ENCODE results near the gene GLT6D1.

GLT6D1 gene

GRCh38 chr9:135614821-135615665 lies 24.3 kb downstream of the GLT6D1 start:
- no peak overlapping the region for H3K9ac ChIP-seq (ENCODE audit: low read depth in 1 of 2, low read length in 2 of 2)
- H3K4me3 ChIP-seq (ENCODE audit: low read length in 2 of 2), result no peak overlapping the region
- H3K27ac ChIP-seq (ENCODE audit: low read depth in 2 of 2, low read length in 2 of 2), result no peak overlapping the region
- H3K36me3 ChIP-seq (ENCODE audit: control insufficient read depth in 2 of 2, insufficient read depth in 2 of 2, low read length in 2 of 2), result no peaks in the 10 kb centered on the region
- H3K27me3 ChIP-seq (ENCODE audit: control insufficient read depth in 2 of 2, insufficient read depth in 2 of 2, low read length in 2 of 2), result peaks cover 2 to 4% of the 10 kb centered on the region in 2 donors
- H3K9me3 ChIP-seq (ENCODE audit: control insufficient read depth in 2 of 2, low read length in 2 of 2), result no peaks in the 10 kb centered on the region
- no peaks in the 10 kb centered on the region for H3K4me1 ChIP-seq (ENCODE audit: control insufficient read depth in 2 of 2, insufficient read depth in 2 of 2, low read length in 2 of 2)

DNA sequence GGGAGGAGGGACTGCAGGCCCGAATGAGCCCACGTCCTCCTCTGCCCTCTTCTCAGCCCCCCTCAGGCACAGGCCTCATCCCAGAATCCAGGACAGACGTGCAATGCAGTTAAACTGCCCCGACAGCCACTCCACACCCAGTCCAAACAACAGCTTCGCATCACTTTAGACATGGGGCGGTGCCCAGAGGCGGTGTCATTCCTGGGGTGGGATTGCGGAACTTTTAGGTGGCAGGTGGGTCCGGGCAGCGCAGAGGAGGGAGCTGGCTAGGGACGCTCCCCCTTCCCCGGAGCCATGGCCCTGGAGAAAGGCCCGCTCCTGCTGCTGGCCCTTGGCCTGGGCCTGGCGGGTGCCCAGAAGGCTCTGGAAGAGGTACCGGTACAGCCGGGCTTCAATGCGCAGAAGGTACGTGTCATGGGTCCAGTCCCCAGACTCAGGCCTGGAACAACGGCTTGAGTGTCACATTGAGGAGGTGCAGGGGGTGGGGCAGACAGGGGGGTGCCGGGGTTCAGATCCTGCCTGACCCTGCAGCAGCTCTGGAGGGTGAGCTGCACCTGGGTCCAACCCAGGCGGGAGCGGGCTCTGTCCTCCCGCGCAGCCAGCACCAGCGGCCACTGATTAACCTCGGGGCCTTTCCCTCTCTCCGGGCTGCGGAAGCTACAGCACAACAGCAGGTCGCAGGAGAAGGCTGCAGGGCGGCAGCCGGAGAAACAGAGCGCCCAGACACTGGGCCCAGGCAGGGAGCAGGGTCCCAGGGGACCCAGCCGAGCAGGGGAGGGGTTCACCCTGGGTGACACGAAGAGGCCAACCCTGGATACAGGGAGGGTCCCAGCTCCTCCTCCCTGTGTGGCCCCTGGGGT lies 25.2 kb downstream of the GLT6D1 start:
- Histone ChIP-seq H3K9me3 (ENCODE audit: control insufficient read depth in 2 of 2, low read length in 2 of 2) (no peaks in the 10 kb centered on the region), H3K36me3 (ENCODE audit: control insufficient read depth in 2 of 2, insufficient read depth in 2 of 2, low read length in 2 of 2) (no peaks in the 10 kb centered on the region), H3K4me1 (ENCODE audit: control insufficient read depth in 2 of 2, insufficient read depth in 2 of 2, low read length in 2 of 2) (no peaks in the 10 kb centered on the region), H3K27ac (ENCODE audit: low read depth in 2 of 2, low read length in 2 of 2) (no peak overlapping the region), H3K27me3 (ENCODE audit: control insufficient read depth in 2 of 2, insufficient read depth in 2 of 2, low read length in 2 of 2) (peaks cover 0 to 4% of the 10 kb centered on the region in 2 donors), H3K4me3 (ENCODE audit: low read length in 2 of 2) (no peak overlapping the region), H3K9ac (ENCODE audit: low read depth in 1 of 2, low read length in 2 of 2) (no peak overlapping the region)

GRCh38 chr9:135612981-135613910 lies 26.1 kb downstream of the GLT6D1 start:
- Histone ChIP-seq H3K27me3 (ENCODE audit: control insufficient read depth in 2 of 2, insufficient read depth in 2 of 2, low read length in 2 of 2) (peaks cover 0 to 4% of the 10 kb centered on the region in 2 donors), H3K27ac (ENCODE audit: low read depth in 2 of 2, low read length in 2 of 2) (no peak overlapping the region), H3K4me1 (ENCODE audit: control insufficient read depth in 2 of 2, insufficient read depth in 2 of 2, low read length in 2 of 2) (no peaks in the 10 kb centered on the region), H3K36me3 (ENCODE audit: control insufficient read depth in 2 of 2, insufficient read depth in 2 of 2, low read length in 2 of 2) (no peaks in the 10 kb centered on the region), H3K4me3 (ENCODE audit: low read length in 2 of 2) (no peak overlapping the region), H3K9ac (ENCODE audit: low read depth in 1 of 2, low read length in 2 of 2) (no peak overlapping the region), H3K9me3 (ENCODE audit: control insufficient read depth in 2 of 2, low read length in 2 of 2) (no peaks in the 10 kb centered on the region)

DNA sequence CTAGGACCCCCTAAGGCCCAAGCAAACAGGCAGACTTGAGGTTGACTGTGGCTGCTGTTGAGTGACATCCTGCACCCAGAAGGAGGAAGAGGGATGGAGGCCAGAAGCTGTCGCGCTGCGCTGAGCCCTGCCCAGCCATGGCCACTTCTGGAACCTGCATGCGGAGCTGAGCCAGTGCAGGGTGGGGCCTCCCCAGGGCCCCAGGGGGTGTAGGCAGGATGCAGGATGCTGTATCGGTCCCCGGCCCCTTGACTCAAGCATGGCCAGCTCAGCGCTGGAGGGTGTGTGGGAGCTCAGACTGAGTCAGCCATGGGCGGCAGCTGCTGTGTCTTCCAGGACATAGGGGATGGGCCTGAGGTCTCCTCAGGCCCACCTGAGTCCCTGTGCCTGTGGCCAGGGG lies 26.9 kb downstream of the GLT6D1 start:
- Histone ChIP-seq H3K4me3 (ENCODE audit: low read length in 2 of 2) (no peak overlapping the region), H3K27ac (ENCODE audit: low read depth in 2 of 2, low read length in 2 of 2) (no peak overlapping the region), H3K4me1 (ENCODE audit: control insufficient read depth in 2 of 2, insufficient read depth in 2 of 2, low read length in 2 of 2) (no peaks in the 10 kb centered on the region), H3K9me3 (ENCODE audit: control insufficient read depth in 2 of 2, low read length in 2 of 2) (no peaks in the 10 kb centered on the region), H3K36me3 (ENCODE audit: control insufficient read depth in 2 of 2, insufficient read depth in 2 of 2, low read length in 2 of 2) (no peaks in the 10 kb centered on the region), H3K27me3 (ENCODE audit: control insufficient read depth in 2 of 2, insufficient read depth in 2 of 2, low read length in 2 of 2) (peaks cover 0 to 4% of the 10 kb centered on the region in 2 donors), H3K9ac (ENCODE audit: low read depth in 1 of 2, low read length in 2 of 2) (no peak overlapping the region)

DNA sequence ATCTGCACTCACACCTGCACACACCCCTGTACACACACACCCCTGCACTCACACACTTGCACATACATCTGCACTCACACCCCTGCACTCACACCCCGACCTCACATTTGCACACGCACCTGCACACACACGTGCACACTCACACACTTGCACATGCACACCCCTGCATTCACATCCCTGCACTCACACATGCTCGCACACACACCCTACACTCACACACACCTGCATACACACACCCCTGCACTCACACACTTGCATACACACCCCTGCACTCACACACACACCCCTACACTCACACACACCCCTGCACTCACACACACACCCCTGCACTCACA lies 27.5 kb downstream of the GLT6D1 start:
- Histone ChIP-seq H3K9me3 (ENCODE audit: control insufficient read depth in 2 of 2, low read length in 2 of 2) (no peaks in the 10 kb centered on the region), H3K36me3 (ENCODE audit: control insufficient read depth in 2 of 2, insufficient read depth in 2 of 2, low read length in 2 of 2) (no peaks in the 10 kb centered on the region), H3K4me3 (ENCODE audit: low read length in 2 of 2) (no peak overlapping the region), H3K4me1 (ENCODE audit: control insufficient read depth in 2 of 2, insufficient read depth in 2 of 2, low read length in 2 of 2) (no peaks in the 10 kb centered on the region), H3K27me3 (ENCODE audit: control insufficient read depth in 2 of 2, insufficient read depth in 2 of 2, low read length in 2 of 2) (peaks cover 0 to 4% of the 10 kb centered on the region in 2 donors), H3K9ac (ENCODE audit: low read depth in 1 of 2, low read length in 2 of 2) (no peak overlapping the region), H3K27ac (ENCODE audit: low read depth in 2 of 2, low read length in 2 of 2) (no peak overlapping the region)

DNA sequence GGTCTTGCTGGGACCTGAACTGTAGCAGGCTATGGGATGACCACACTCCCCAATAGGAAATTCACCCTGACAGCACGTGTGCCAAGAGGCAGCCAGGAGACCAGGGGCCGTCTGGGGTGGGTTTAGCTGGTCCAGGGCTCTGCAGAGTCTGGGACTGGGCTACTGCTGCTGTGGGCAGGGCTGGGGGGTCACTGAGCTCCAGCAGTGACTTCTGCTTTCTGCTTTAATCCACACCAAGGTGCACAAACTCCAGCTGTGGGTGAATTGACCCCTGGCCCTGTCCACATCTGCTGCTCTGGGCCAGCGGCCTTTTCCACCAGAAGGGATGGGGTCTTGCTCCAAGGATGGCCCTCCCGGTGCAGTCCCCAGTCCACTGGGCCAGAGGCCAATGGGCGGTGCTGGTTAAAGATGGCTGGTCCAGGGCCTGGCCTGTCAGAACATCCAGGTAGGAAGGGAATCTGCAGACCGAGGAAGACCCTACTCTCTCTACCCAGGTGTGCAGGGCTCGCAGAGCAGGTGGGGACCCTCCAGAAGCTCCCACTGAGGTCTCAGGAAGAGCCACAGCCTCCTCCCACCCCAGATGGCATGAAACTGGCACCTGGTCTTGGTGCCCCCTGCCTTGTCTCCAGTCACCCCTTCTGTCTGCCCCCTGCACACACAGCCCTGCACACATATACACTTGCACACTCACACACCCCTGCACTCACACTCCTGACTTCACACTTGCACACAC lies 28.0 kb downstream of the GLT6D1 start:
- Histone ChIP-seq H3K9me3 (ENCODE audit: control insufficient read depth in 2 of 2, low read length in 2 of 2) (no peaks in the 10 kb centered on the region), H3K36me3 (ENCODE audit: control insufficient read depth in 2 of 2, insufficient read depth in 2 of 2, low read length in 2 of 2) (no peaks in the 10 kb centered on the region), H3K4me3 (ENCODE audit: low read length in 2 of 2) (no peak overlapping the region), H3K27ac (ENCODE audit: low read depth in 2 of 2, low read length in 2 of 2) (no peak overlapping the region), H3K4me1 (ENCODE audit: control insufficient read depth in 2 of 2, insufficient read depth in 2 of 2, low read length in 2 of 2) (no peaks in the 10 kb centered on the region), H3K27me3 (ENCODE audit: control insufficient read depth in 2 of 2, insufficient read depth in 2 of 2, low read length in 2 of 2) (peaks cover 0 to 4% of the 10 kb centered on the region in 2 donors), H3K9ac (ENCODE audit: low read depth in 1 of 2, low read length in 2 of 2) (no peak overlapping the region)

- peaks cover 0 to 4% of the 10 kb centered on the region in 2 donors for H3K27me3 ChIP-seq (ENCODE audit: control insufficient read depth in 2 of 2, insufficient read depth in 2 of 2, low read length in 2 of 2)
- H3K4me1 ChIP-seq (ENCODE audit: control insufficient read depth in 2 of 2, insufficient read depth in 2 of 2, low read length in 2 of 2), result no peaks in the 10 kb centered on the region
- H3K36me3 ChIP-seq (ENCODE audit: control insufficient read depth in 2 of 2, insufficient read depth in 2 of 2, low read length in 2 of 2), result no peaks in the 10 kb centered on the region
- H3K4me3 ChIP-seq (ENCODE audit: low read length in 2 of 2), result no peak overlapping the region
- no peaks in the 10 kb centered on the region for H3K9me3 ChIP-seq (ENCODE audit: control insufficient read depth in 2 of 2, low read length in 2 of 2)
- no peak overlapping the region for H3K27ac ChIP-seq (ENCODE audit: low read depth in 2 of 2, low read length in 2 of 2)
- no peak overlapping the region for H3K9ac ChIP-seq (ENCODE audit: low read depth in 1 of 2, low read length in 2 of 2)
These were observed 28.8 kb downstream of the GLT6D1 start for GRCh38 chr9:135610290-135611141.

DNA sequence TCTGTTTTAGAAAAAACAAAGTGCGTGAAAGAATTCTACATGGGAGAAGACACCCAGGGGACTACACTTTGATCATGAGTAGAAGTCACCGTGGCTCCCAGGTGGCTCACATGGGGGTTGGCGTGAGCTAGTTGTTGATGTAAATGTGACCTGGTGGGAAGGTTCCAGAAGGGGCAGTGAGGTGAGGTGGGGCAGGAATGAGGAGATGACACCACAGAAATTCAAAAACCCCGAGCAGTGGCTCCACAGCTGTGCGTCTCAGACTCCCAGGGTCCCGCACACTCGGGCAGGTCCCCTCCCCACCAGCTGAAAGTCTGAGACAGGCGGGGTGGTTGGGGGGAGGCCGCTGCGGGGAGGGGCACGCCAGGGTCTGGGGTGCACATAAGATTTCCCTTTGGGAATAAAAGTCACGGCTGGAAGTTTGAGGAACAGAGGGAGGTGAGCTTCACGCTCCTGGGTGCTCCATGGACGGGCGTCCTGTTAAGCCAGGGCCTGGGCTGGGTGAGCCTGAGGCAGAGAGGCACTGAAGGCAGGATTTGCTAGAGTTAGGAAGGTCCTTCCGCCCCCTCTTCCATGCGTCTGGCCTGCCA lies 29.9 kb downstream of the GLT6D1 start:
- Histone ChIP-seq H3K27ac (ENCODE audit: low read depth in 2 of 2, low read length in 2 of 2) (no peak overlapping the region), H3K9ac (ENCODE audit: low read depth in 1 of 2, low read length in 2 of 2) (no peak overlapping the region), H3K36me3 (ENCODE audit: control insufficient read depth in 2 of 2, insufficient read depth in 2 of 2, low read length in 2 of 2) (no peaks in the 10 kb centered on the region), H3K4me1 (ENCODE audit: control insufficient read depth in 2 of 2, insufficient read depth in 2 of 2, low read length in 2 of 2) (no peaks in the 10 kb centered on the region), H3K27me3 (ENCODE audit: control insufficient read depth in 2 of 2, insufficient read depth in 2 of 2, low read length in 2 of 2) (peaks cover 0 to 4% of the 10 kb centered on the region in 2 donors), H3K9me3 (ENCODE audit: control insufficient read depth in 2 of 2, low read length in 2 of 2) (no peaks in the 10 kb centered on the region), H3K4me3 (ENCODE audit: low read length in 2 of 2) (no peak overlapping the region)
